ENCODE measurements around the gene ST3GAL2.

Gene ST3GAL2

GRCh38 chr16:70429888-70430666, 8.8 kb downstream of the ST3GAL2 start:
- TF ChIP-seq CTCF (IDR thresholded peaks at IDR 0.05; ENCODE audit: poor library complexity, severe bottlenecking): no peak
- Histone ChIP-seq H3K9me3 (ENCODE audit: severe bottlenecking) (no peaks in the 10 kb centered on the region), H3K4me3 (ENCODE audit: severe bottlenecking) (no peak overlapping the region), H3K36me3 (ENCODE audit: low read depth) (peaks cover 8% of the 10 kb centered on the region; the same call in 1 of the 2 replicates), H3K27me3 (ENCODE audit: insufficient read depth, poor library complexity, severe bottlenecking) (no peaks in the 10 kb centered on the region), H3K4me1 (ENCODE audit: insufficient read depth, poor library complexity, severe bottlenecking) (peaks cover 29% of the 10 kb centered on the region), H3K27ac (ENCODE audit: poor library complexity, severe bottlenecking) (peak overlapping the region; percentile 59)
- no peak for DNase-seq (ENCODE audit: low spot score)
- no peak for ATAC-seq (ENCODE audit: low read depth)

- Histone ChIP-seq H3K27me3 (ENCODE audit: insufficient read depth, poor library complexity, severe bottlenecking) (no peaks in the 10 kb centered on the region), H3K36me3 (ENCODE audit: low read depth) (no peaks in the 10 kb centered on the region), H3K9me3 (ENCODE audit: severe bottlenecking) (no peaks in the 10 kb centered on the region), H3K4me1 (ENCODE audit: insufficient read depth, poor library complexity, severe bottlenecking) (peaks cover 28% of the 10 kb centered on the region), H3K27ac (ENCODE audit: poor library complexity, severe bottlenecking) (peak overlapping the region; percentile 59), H3K4me3 (ENCODE audit: severe bottlenecking) (no peak overlapping the region)
- no peak for TF ChIP-seq CTCF (IDR thresholded peaks at IDR 0.05; ENCODE audit: poor library complexity, severe bottlenecking)
- ATAC-seq (ENCODE audit: low read depth) (peak; percentile 88), DNase-seq (ENCODE audit: low spot score) (peak; percentile 86)
These were observed 10.5 kb downstream of the ST3GAL2 start for GRCh38 chr16:70428178-70428998.

GRCh38 chr16:70427786-70428177, 11.1 kb downstream of the ST3GAL2 start:
- Histone ChIP-seq H3K4me3 (ENCODE audit: severe bottlenecking) (no peak overlapping the region), H3K27ac (ENCODE audit: poor library complexity, severe bottlenecking) (peak overlapping the region; percentile 59), H3K27me3 (ENCODE audit: insufficient read depth, poor library complexity, severe bottlenecking) (no peaks in the 10 kb centered on the region), H3K4me1 (ENCODE audit: insufficient read depth, poor library complexity, severe bottlenecking) (peaks cover 32% of the 10 kb centered on the region), H3K36me3 (ENCODE audit: low read depth) (no peaks in the 10 kb centered on the region), H3K9me3 (ENCODE audit: severe bottlenecking) (no peaks in the 10 kb centered on the region)
- TF ChIP-seq CTCF (IDR thresholded peaks at IDR 0.05; ENCODE audit: poor library complexity, severe bottlenecking): no peak
- no peak for DNase-seq (ENCODE audit: low spot score)
- no peak; the same call in 2 of the 3 replicates for ATAC-seq (ENCODE audit: low read depth)

GRCh38 chr16:70422543-70422942, 16.4 kb downstream of the ST3GAL2 start:
- peaks cover 12% of the 10 kb centered on the region for H3K4me1 ChIP-seq (ENCODE audit: insufficient read depth, poor library complexity, severe bottlenecking)
- H3K36me3 ChIP-seq (ENCODE audit: low read depth): no peaks in the 10 kb centered on the region
- ATAC-seq (ENCODE audit: low read depth) (no peak), DNase-seq (ENCODE audit: low spot score) (no peak)
- no peak overlapping the region for H3K4me3 ChIP-seq (ENCODE audit: severe bottlenecking)
- no peak for TF ChIP-seq CTCF (IDR thresholded peaks at IDR 0.05; ENCODE audit: poor library complexity, severe bottlenecking)
- no peaks in the 10 kb centered on the region for H3K9me3 ChIP-seq (ENCODE audit: severe bottlenecking)
- H3K27ac ChIP-seq (ENCODE audit: poor library complexity, severe bottlenecking): no peak overlapping the region
- H3K27me3 ChIP-seq (ENCODE audit: insufficient read depth, poor library complexity, severe bottlenecking): no peaks in the 10 kb centered on the region
